Measurements from ENCODE around the gene ZNF831.

ZNF831 gene

DNA sequence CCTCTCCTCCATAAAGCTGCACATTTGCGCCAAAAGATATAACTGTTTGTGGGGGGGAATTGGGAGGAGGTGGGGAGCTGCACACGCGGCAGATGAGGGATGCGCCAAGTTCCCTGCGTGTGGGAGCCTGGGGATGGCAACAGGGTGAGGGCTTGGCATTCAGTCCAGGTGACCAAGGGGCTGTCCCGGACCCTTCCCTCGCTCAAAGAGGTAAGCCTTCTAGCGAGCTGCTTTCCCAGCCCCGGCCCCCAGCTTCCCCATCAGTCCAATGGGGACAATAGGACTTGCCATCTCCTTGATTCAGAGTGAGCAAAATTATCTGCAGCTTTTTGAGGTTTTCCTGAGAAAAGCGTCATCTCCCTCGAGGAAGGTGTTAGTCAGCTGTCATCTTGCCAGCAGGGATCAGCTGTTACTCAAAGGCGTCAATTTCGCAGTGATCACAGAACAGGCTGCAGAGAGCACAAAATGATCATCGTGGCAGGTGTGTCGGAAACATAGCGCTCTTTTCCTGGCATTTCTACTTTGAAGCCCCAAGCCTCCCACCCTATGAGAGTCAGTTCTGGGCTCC is 21.3 kb downstream of the ZNF831 start:
- Histone ChIP-seq H3K4me1 (ENCODE audit: control insufficient read depth, low read length) (peaks cover 22% of the 10 kb centered on the region), H3K27ac (ENCODE audit: low read depth, low read length) (no peak overlapping the region), H3K79me2 (ENCODE audit: control insufficient read depth, low read length) (peaks cover 9% of the 10 kb centered on the region), H3K4me2 (ENCODE audit: low read length) (no peak overlapping the region), H4K20me1 (ENCODE audit: control insufficient read depth, insufficient read depth, low read depth, low read length) (no peaks in the 10 kb centered on the region), H3F3A (ENCODE audit: control insufficient read depth, insufficient read depth) (no peaks in the 10 kb centered on the region), H3K4me3 (ENCODE audit: low read length) (no peak overlapping the region), H3K9me2 (replicated peaks; ENCODE audit: control insufficient read depth, low read length) (no peaks in the 10 kb centered on the region), H3K27me3 (ENCODE audit: control insufficient read depth, low read length) (no peaks in the 10 kb centered on the region), H3K36me3 (ENCODE audit: control insufficient read depth, low read length) (no peaks in the 10 kb centered on the region), H3K9me3 (ENCODE audit: control insufficient read depth, insufficient read depth, low read length) (no peaks in the 10 kb centered on the region)
- no peak for TF ChIP-seq EZH2phosphoT487 (IDR thresholded peaks at IDR 0.05; ENCODE audit: borderline replicate concordance, low read length)
- TF ChIP-seq, protein P1, sequence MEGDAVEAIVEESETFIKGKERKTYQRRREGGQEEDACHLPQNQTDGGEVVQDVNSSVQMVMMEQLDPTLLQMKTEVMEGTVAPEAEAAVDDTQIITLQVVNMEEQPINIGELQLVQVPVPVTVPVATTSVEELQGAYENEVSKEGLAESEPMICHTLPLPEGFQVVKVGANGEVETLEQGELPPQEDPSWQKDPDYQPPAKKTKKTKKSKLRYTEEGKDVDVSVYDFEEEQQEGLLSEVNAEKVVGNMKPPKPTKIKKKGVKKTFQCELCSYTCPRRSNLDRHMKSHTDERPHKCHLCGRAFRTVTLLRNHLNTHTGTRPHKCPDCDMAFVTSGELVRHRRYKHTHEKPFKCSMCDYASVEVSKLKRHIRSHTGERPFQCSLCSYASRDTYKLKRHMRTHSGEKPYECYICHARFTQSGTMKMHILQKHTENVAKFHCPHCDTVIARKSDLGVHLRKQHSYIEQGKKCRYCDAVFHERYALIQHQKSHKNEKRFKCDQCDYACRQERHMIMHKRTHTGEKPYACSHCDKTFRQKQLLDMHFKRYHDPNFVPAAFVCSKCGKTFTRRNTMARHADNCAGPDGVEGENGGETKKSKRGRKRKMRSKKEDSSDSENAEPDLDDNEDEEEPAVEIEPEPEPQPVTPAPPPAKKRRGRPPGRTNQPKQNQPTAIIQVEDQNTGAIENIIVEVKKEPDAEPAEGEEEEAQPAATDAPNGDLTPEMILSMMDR (IDR thresholded peaks at IDR 0.05; ENCODE audit: low read depth, low read length, poor library complexity, severe bottlenecking), result no peak

DNA sequence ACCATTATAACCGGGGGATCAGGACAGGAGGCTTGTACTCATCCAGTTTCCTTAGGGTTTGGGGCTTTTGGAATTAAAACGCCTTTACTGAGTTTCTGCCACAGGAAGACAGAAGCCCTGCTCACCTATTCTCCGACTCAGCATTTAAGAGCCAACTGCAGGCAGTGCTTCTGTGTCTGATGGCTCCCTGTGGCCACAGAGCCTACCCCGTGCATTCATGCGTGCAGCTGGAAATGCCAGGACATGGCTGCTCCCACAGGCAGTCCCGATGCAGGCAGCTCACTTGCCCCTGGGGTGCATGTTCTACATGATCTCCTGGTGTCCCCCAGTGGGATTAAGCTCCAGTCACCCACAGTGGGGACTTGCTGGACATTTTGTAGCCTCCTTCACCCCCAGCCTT is 22.2 kb downstream of the ZNF831 start:
- H3K27me3 ChIP-seq (ENCODE audit: control insufficient read depth, low read length), result no peaks in the 10 kb centered on the region
- no peaks in the 10 kb centered on the region for H3K36me3 ChIP-seq (ENCODE audit: control insufficient read depth, low read length)
- H3K4me1 ChIP-seq (ENCODE audit: control insufficient read depth, low read length), result peaks cover 22% of the 10 kb centered on the region
- H3K27ac ChIP-seq (ENCODE audit: low read depth, low read length), result no peak overlapping the region
- H4K20me1 ChIP-seq (ENCODE audit: control insufficient read depth, insufficient read depth, low read depth, low read length), result no peaks in the 10 kb centered on the region
- TF ChIP-seq EZH2phosphoT487 (IDR thresholded peaks at IDR 0.05; ENCODE audit: borderline replicate concordance, low read length), result no peak
- TF ChIP-seq, protein P1 (IDR thresholded peaks at IDR 0.05; ENCODE audit: low read depth, low read length, poor library complexity, severe bottlenecking), result no peak
- no peaks in the 10 kb centered on the region for H3K9me3 ChIP-seq (ENCODE audit: control insufficient read depth, insufficient read depth, low read length)
- H3F3A ChIP-seq (ENCODE audit: control insufficient read depth, insufficient read depth), result no peaks in the 10 kb centered on the region
- no peak overlapping the region for H3K4me3 ChIP-seq (ENCODE audit: low read length)
- H3K4me2 ChIP-seq (ENCODE audit: low read length), result no peak overlapping the region
- H3K9me2 ChIP-seq (replicated peaks; ENCODE audit: control insufficient read depth, low read length), result no peaks in the 10 kb centered on the region
- peaks cover 9% of the 10 kb centered on the region for H3K79me2 ChIP-seq (ENCODE audit: control insufficient read depth, low read length)

DNA sequence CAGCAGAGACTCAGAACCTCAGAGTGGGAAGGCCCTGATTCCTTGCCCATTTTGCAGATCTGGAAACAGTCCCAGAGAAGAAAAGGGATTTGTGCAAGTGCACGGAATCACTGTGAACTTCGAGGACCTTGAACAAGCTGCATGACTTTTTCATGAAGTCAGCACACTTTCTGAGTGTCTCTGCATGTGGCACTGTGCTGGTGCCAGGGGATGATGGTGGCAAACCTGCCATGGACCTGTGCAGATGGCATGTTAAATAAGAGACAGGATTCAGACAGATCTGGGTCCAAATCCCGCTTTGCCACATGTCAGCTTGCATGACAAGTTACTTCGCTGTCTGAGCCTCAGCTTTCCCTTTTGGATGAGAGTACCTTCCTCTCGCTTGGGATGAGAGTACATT is 26.8 kb downstream of the ZNF831 start:
- Histone ChIP-seq H4K20me1 (ENCODE audit: control insufficient read depth, insufficient read depth, low read depth, low read length) (no peaks in the 10 kb centered on the region), H3K27me3 (ENCODE audit: control insufficient read depth, low read length) (no peaks in the 10 kb centered on the region)
- TF ChIP-seq EZH2phosphoT487 (IDR thresholded peaks at IDR 0.05; ENCODE audit: borderline replicate concordance, low read length), result no peak
- TF ChIP-seq, protein P1 (IDR thresholded peaks at IDR 0.05; ENCODE audit: low read depth, low read length, poor library complexity, severe bottlenecking), result no peak

More for the DNA sequence above, 26.8 kb downstream of the ZNF831 start:
- no peak overlapping the region for H3K4me2 ChIP-seq (ENCODE audit: low read length)
- no peaks in the 10 kb centered on the region for H3F3A ChIP-seq (ENCODE audit: control insufficient read depth, insufficient read depth)
- no peaks in the 10 kb centered on the region for H3K79me2 ChIP-seq (ENCODE audit: control insufficient read depth, low read length)
- H3K9me3 ChIP-seq (ENCODE audit: control insufficient read depth, insufficient read depth, low read length), result no peaks in the 10 kb centered on the region
- H3K36me3 ChIP-seq (ENCODE audit: control insufficient read depth, low read length), result no peaks in the 10 kb centered on the region
- no peak overlapping the region for H3K4me3 ChIP-seq (ENCODE audit: low read length)
- H3K9me2 ChIP-seq (replicated peaks; ENCODE audit: control insufficient read depth, low read length), result no peaks in the 10 kb centered on the region
- no peaks in the 10 kb centered on the region for H3K4me1 ChIP-seq (ENCODE audit: control insufficient read depth, low read length)
- no peak overlapping the region for H3K27ac ChIP-seq (ENCODE audit: low read depth, low read length)
